ENCODE data around the gene TAF4.

- TF ChIP-seq YY1 (IDR thresholded peaks at IDR 0.05; ENCODE audit: insufficient read depth, insufficient read length) (no peak), ZNF274 (IDR thresholded peaks at IDR 0.05; ENCODE audit: low read depth, low read length) (no peak)
These were observed 140.7 kb downstream of the TAF4 start for GRCh38 chr20:61924858-61925554.

All from NT2/D1 (cell line).